Hepatocyte (in vitro differentiated cells): ENCODE data around the gene PRR3. TPM values are rescaled to one million over a fixed set of nuclear protein-coding genes. Genes with fewer than 3 reads are reported as not detected.

ENCODE experiments used
- DNase-seq: peaks from one replicate; pipeline ENCODE4 v3.0.0-alpha.2; 2016; ENCODE audit warnings: low spot score
- H2AFZ ChIP-seq: fragments of 200-600 bp; sonication (generic); 2 replicates; pipeline ENCODE4 v1.6.0; 2016; ENCODE audit warnings: antibody characterized with exemption, mild to moderate bottlenecking
- H3K27ac ChIP-seq: fragments of 200-600 bp; sonication (generic); 2 replicates; pipeline ENCODE4 v1.5.1; 2016; ENCODE audit warnings: mild to moderate bottlenecking
- H3K27me3 ChIP-seq: fragments of 200-600 bp; sonication (generic); 2 replicates; pipeline ENCODE4 v1.6.1; 2016
- H3K36me3 ChIP-seq: fragments of 200-600 bp; sonication (generic); replicated peaks from 2 replicates; pipeline ENCODE4 v1.5.1; 2016; ENCODE audit warnings: low read depth; ENCODE audit not compliant: insufficient read depth
- H3K4me1 ChIP-seq: fragments of 200-600 bp; sonication (generic); 2 replicates; pipeline ENCODE4 v1.5.1; 2016; ENCODE audit warnings: mild to moderate bottlenecking, moderate library complexity; ENCODE audit not compliant: insufficient read depth
- H3K4me2 ChIP-seq: fragments of 200-600 bp; sonication (generic); 2 replicates; pipeline ENCODE4 v1.6.0; 2016
- H3K4me3 ChIP-seq: fragments of 200-600 bp; sonication (generic); 2 replicates; pipeline ENCODE4 v1.5.1; 2016; ENCODE audit warnings: mild to moderate bottlenecking
- H3K79me2 ChIP-seq: fragments of 200-600 bp; sonication (generic); 2 replicates; pipeline ENCODE4 v1.6.0; 2017; ENCODE audit warnings: mild to moderate bottlenecking
- H3K9me2 ChIP-seq: fragments of 200-600 bp; sonication (generic); replicated peaks from 2 replicates; pipeline ENCODE4 v1.6.0; 2017; ENCODE audit warnings: mild to moderate bottlenecking; ENCODE audit not compliant: insufficient read depth
- H3K9me3 ChIP-seq: fragments of 200-600 bp; sonication (generic); 2 replicates; pipeline ENCODE4 v1.5.1; 2016; ENCODE audit warnings: low read depth, mild to moderate bottlenecking
- H4K20me1 ChIP-seq: fragments of 200-600 bp; sonication (generic); 2 replicates; pipeline ENCODE4 v1.6.0; 2016; ENCODE audit warnings: mild to moderate bottlenecking; ENCODE audit not compliant: insufficient read depth, poor library complexity, severe bottlenecking
- CTCF ChIP-seq: fragments of 200-600 bp; sonication (generic); IDR thresholded peaks from 2 replicates; pipeline ENCODE4 v1.5.1; 2016; ENCODE audit warnings: antibody characterized with exemption, mild to moderate bottlenecking; ENCODE audit not compliant: poor library complexity
- EZH2 ChIP-seq: fragments of 200-600 bp; sonication (generic); IDR thresholded peaks from 2 replicates; pipeline ENCODE4 v1.6.1; 2016; ENCODE audit warnings: antibody characterized with exemption, mild to moderate bottlenecking, borderline replicate concordance
- EZH2phosphoT487 ChIP-seq: fragments of 200-600 bp; sonication (generic); IDR thresholded peaks from one replicate; pipeline ENCODE4 v1.6.1; 2018; ENCODE audit warnings: antibody characterized with exemption, mild to moderate bottlenecking, low read depth, moderate library complexity; ENCODE audit not compliant: unreplicated experiment, severe bottlenecking
- WGBS: methylation state at CpG from one replicate; pipeline ENCODE4 v1.1.6; 2016; ENCODE audit warnings: low lambda C conversion rate; ENCODE audit errors: missing lambda C conversion rate; 5-methylcytosine and 5-hydroxymethylcytosine counted together
- polyA plus RNA-seq: library from polyadenylated mRNA; unstranded; fragments of >200 nt; fragmentation: Nextera tagmentation; extraction: Ambion mirVana; gene quantifications from 2 replicates; pipeline ENCODE4 v1.2.1, GENCODE V29; 2016
- total RNA-seq: library from RNA; depleted of rRNA; stranded (reverse); fragments of >200 nt; gene quantifications from 2 replicates; pipeline ENCODE4 v1.2.3, GENCODE V29; 2014

The PRR3 gene
- total and polyA plus RNA-seq, 2 experiments from 2014 or later: 7.8 to 10.1 TPM

DNA sequence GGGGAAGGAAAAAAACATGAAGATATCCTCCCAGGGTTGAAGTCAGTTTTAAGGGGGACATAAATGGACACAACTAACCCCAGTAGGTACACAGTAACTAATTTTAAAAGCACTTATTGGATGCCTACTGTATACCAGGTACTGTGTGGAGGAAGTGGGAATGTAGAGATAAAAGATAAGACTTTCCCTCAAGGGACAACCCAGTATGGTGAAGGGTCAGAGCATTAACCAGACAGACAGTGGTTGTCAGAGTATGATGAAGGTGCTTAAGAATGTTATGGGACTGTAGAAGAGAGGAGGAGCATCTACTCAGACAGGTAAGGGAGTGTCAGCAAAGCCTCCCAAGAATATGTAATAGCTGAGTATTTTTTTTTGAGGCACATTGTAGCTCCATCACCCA lies 15.1 kb downstream of the PRR3 start:
- no peak overlapping the region for H2AFZ ChIP-seq
- no peak for TF ChIP-seq EZH2phosphoT487
- no peak for TF ChIP-seq CTCF
- H3K4me2 ChIP-seq: peak overlapping the region; percentile 83
- DNase-seq: peak; percentile 26
- peaks cover 44% of the 10 kb centered on the region for H4K20me1 ChIP-seq
- H3K9me3 ChIP-seq: no peaks in the 10 kb centered on the region
- H3K4me3 ChIP-seq: peak overlapping the region; percentile 43
- peak overlapping the region; percentile 95 for H3K27ac ChIP-seq
- peaks cover 17% of the 10 kb centered on the region for H3K4me1 ChIP-seq
- H3K9me2 ChIP-seq: no peaks in the 10 kb centered on the region
- H3K27me3 ChIP-seq: no peaks in the 10 kb centered on the region
- no peaks in the 10 kb centered on the region for H3K36me3 ChIP-seq
- peaks cover 50% of the 10 kb centered on the region for H3K79me2 ChIP-seq

DNA sequence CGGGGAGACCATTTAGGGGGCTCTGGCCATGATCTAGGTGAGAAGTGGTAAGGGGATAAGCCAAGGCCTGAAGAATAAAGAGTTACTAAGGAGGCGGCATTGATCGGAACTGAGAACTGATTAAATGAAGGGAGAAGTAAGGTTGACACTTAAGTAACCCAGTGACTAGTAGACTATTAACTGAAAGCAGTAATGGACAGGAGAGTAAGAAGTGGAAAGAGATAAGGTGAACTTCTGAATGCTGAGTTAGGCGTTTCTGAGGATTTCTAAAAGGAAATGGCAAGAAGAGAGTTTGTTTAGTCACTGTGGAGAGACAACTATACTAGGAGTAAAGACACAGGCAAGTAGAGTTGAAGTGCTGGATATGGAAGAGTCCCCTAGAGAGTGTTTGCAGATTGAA lies 16.0 kb downstream of the PRR3 start:
- Histone ChIP-seq H3K79me2 (peaks cover 52% of the 10 kb centered on the region), H3K9me3 (no peaks in the 10 kb centered on the region), H4K20me1 (peaks cover 51% of the 10 kb centered on the region), H3K4me2 (peak overlapping the region; percentile 83), H3K36me3 (no peaks in the 10 kb centered on the region), H3K27me3 (no peaks in the 10 kb centered on the region), H2AFZ (no peak overlapping the region), H3K4me3 (no peak overlapping the region), H3K27ac (peak overlapping the region; percentile 95), H3K4me1 (peaks cover 17% of the 10 kb centered on the region), H3K9me2 (no peaks in the 10 kb centered on the region)
- peak; percentile 23 for DNase-seq
- TF ChIP-seq EZH2: no peak
- TF ChIP-seq EZH2phosphoT487: no peak
- TF ChIP-seq CTCF: no peak
- WGBS: 62% methylated on average over 4 of the region's 4 CpGs

DNA sequence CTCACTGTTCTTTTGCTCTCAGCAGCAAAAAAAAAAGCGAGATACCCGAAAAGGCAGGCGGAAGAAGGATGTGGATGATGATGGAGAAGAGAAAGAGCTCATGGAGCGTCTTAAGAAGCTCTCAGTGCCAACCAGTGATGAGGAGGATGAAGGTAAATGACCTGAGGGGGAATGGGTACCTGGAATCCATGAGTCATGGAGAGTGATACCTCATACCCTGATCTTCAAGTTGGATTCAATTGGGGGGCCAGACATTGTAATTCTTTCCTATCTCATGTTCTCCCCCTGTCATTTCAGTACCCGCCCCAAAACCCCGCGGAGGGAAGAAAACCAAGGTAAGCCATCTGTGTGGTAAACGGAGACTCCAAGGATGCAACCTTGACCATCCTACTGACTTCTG lies 21.0 kb downstream of the PRR3 start:
- H4K20me1 ChIP-seq: peaks cover 38% of the 10 kb centered on the region
- no peaks in the 10 kb centered on the region for H3K27me3 ChIP-seq
- H3K27ac ChIP-seq: no peak overlapping the region
- no peaks in the 10 kb centered on the region for H3K36me3 ChIP-seq
- H3K4me3 ChIP-seq: no peak overlapping the region
- H3K9me2 ChIP-seq: no peaks in the 10 kb centered on the region
- H2AFZ ChIP-seq: no peak overlapping the region
- no peak for DNase-seq
- H3K9me3 ChIP-seq: no peaks in the 10 kb centered on the region
- TF ChIP-seq EZH2 (no peak), CTCF (no peak), EZH2phosphoT487 (no peak)
- WGBS: 96% methylated on average over 8 of the region's 8 CpGs
- no peaks in the 10 kb centered on the region for H3K4me1 ChIP-seq
- H3K79me2 ChIP-seq: peaks cover 38% of the 10 kb centered on the region
- H3K4me2 ChIP-seq: no peak overlapping the region

GRCh38 chr6:30583921-30584320 lies 26.8 kb downstream of the PRR3 start:
- TF ChIP-seq EZH2 (no peak), EZH2phosphoT487 (no peak)
- WGBS: 97% methylated on average over 5 of the region's 5 CpGs
- no peaks in the 10 kb centered on the region for H3K9me3 ChIP-seq
- H3K9me2 ChIP-seq: no peaks in the 10 kb centered on the region
- H3K4me1 ChIP-seq: no peaks in the 10 kb centered on the region
- no peak overlapping the region for H2AFZ ChIP-seq
- H3K36me3 ChIP-seq: no peaks in the 10 kb centered on the region
- no peaks in the 10 kb centered on the region for H4K20me1 ChIP-seq
- no peak overlapping the region for H3K27ac ChIP-seq
- no peaks in the 10 kb centered on the region for H3K27me3 ChIP-seq
- H3K4me2 ChIP-seq: no peak overlapping the region
- H3K79me2 ChIP-seq: no peaks in the 10 kb centered on the region
- no peak for DNase-seq
- no peak overlapping the region for H3K4me3 ChIP-seq
